CD4-positive, alpha-beta T cell treated with Interleukin-2 at 100 ng/mL for 4 hours (primary cell): Measurements from ENCODE around the gene PHACTR1.
"Not testable (repeated sequence)": the region's sequence is repeated elsewhere in the genome, so short reads cannot be mapped to it uniquely, and the experiment has no call there.

Experiments used
- DNase-seq: peaks from one replicate; pipeline ENCODE4 v3.0.0-alpha.2; 2020; ENCODE audit warnings: low spot score

PHACTR1 gene

GRCh38 chr6:12749531-12750379 is 33.2 kb downstream of the PHACTR1 start:
- DNase-seq = no peak

- DNase-seq = no peak
These were observed 33.8 kb downstream of the PHACTR1 start for GRCh38 chr6:12750416-12750815.

GRCh38 chr6:12751694-12752325 is 35.2 kb downstream of the PHACTR1 start:
- DNase-seq = peak; percentile 3

- DNase-seq = no peak
These were observed 36.5 kb downstream of the PHACTR1 start for GRCh38 chr6:12753036-12753435.

GRCh38 chr6:12760226-12760625 is 43.7 kb downstream of the PHACTR1 start:
- DNase-seq = no peak

GRCh38 chr6:12760911-12761310 is 44.3 kb downstream of the PHACTR1 start:
- no peak for DNase-seq

- DNase-seq = no peak
These were observed 45.0 kb downstream of the PHACTR1 start for GRCh38 chr6:12761376-12762115.

GRCh38 chr6:12762731-12763434 is 46.3 kb downstream of the PHACTR1 start:
- DNase-seq = not testable (repeated sequence)

GRCh38 chr6:12766365-12766764 is 49.8 kb downstream of the PHACTR1 start:
- no peak for DNase-seq

GRCh38 chr6:12767016-12767415 is 50.4 kb downstream of the PHACTR1 start:
- no peak for DNase-seq

- no peak for DNase-seq
These were observed 53.1 kb downstream of the PHACTR1 start for GRCh38 chr6:12769556-12770256.

- no peak for DNase-seq
These were observed 55.8 kb downstream of the PHACTR1 start for GRCh38 chr6:12772416-12772815.

GRCh38 chr6:12776291-12776690 is 59.7 kb downstream of the PHACTR1 start:
- DNase-seq = no peak

- DNase-seq = no peak
These were observed 63.2 kb downstream of the PHACTR1 start for GRCh38 chr6:12779772-12780171.

- no peak for DNase-seq
These were observed 65.6 kb downstream of the PHACTR1 start for GRCh38 chr6:12782136-12782535.

GRCh38 chr6:12785301-12785700 is 68.7 kb downstream of the PHACTR1 start:
- DNase-seq = no peak

- DNase-seq = no peak
These were observed 69.4 kb downstream of the PHACTR1 start for GRCh38 chr6:12785921-12786320.

- no peak for DNase-seq
These were observed 74.8 kb downstream of the PHACTR1 start for GRCh38 chr6:12791371-12791770.

- no peak for DNase-seq
These were observed 81.8 kb downstream of the PHACTR1 start for GRCh38 chr6:12798326-12798725.

- DNase-seq = no peak
These were observed 83.6 kb downstream of the PHACTR1 start for GRCh38 chr6:12800120-12800519.

- DNase-seq = no peak
These were observed 84.6 kb downstream of the PHACTR1 start for GRCh38 chr6:12801141-12801540.

GRCh38 chr6:12802440-12802839 is 85.9 kb downstream of the PHACTR1 start:
- DNase-seq = no peak
